HuH-7.5 (cell line): ENCODE measurements around the gene HCN1.
"Not testable (repeated sequence)": the region's sequence is repeated elsewhere in the genome, so short reads cannot be mapped to it uniquely, and the experiment has no call there.

Experiments used
- DNase-seq: peaks from one replicate; pipeline ENCODE4 v3.0.0; 2011; ENCODE audit warnings: low spot score

Gene HCN1

GRCh38 chr5:45417285-45417998, 278.7 kb downstream of the HCN1 start:
- no peak for DNase-seq

GRCh38 chr5:45414620-45415573, 281.3 kb downstream of the HCN1 start:
- no peak for DNase-seq

GRCh38 chr5:45411971-45412612, 284.1 kb downstream of the HCN1 start:
- DNase-seq = no peak

- DNase-seq = no peak
Measured at GRCh38 chr5:45410304-45410995, 285.7 kb downstream of the HCN1 start.

- DNase-seq = no peak
Measured at GRCh38 chr5:45408067-45408466, 288.1 kb downstream of the HCN1 start.

- no peak for DNase-seq
Measured at GRCh38 chr5:45402804-45403455, 293.2 kb downstream of the HCN1 start.

- no peak for DNase-seq
Measured at GRCh38 chr5:45399041-45399440, 297.1 kb downstream of the HCN1 start.

GRCh38 chr5:45385321-45386058, 310.7 kb downstream of the HCN1 start:
- no peak for DNase-seq

- no peak for DNase-seq
Measured at GRCh38 chr5:45383985-45384384, 312.2 kb downstream of the HCN1 start.

- DNase-seq = no peak
Measured at GRCh38 chr5:45382583-45382982, 313.6 kb downstream of the HCN1 start.

- no peak for DNase-seq
Measured at GRCh38 chr5:45376417-45376816, 319.8 kb downstream of the HCN1 start.

GRCh38 chr5:45372629-45373028, 323.6 kb downstream of the HCN1 start:
- no peak for DNase-seq

- not testable (repeated sequence) for DNase-seq
Measured at GRCh38 chr5:45371423-45371822, 324.8 kb downstream of the HCN1 start.

- DNase-seq = no peak
Measured at GRCh38 chr5:45355189-45355992, 340.8 kb downstream of the HCN1 start.

- no peak for DNase-seq
Measured at GRCh38 chr5:45336464-45336863, 359.7 kb downstream of the HCN1 start.

- no peak for DNase-seq
Measured at GRCh38 chr5:45335978-45336377, 360.2 kb downstream of the HCN1 start.

GRCh38 chr5:45335346-45335745, 360.8 kb downstream of the HCN1 start:
- DNase-seq = no peak

- no peak for DNase-seq
Measured at GRCh38 chr5:45334939-45335338, 361.2 kb downstream of the HCN1 start.

- DNase-seq = not testable (repeated sequence)
Measured at GRCh38 chr5:45312627-45313026, 383.6 kb downstream of the HCN1 start.

- DNase-seq = no peak
Measured at GRCh38 chr5:45295231-45295630, 400.9 kb downstream of the HCN1 start.
